Neutrophil (primary cell): Measurements from ENCODE around the gene MSH5.
"Not testable (repeated sequence)": the region's sequence is repeated elsewhere in the genome, so short reads cannot be mapped to it uniquely, and the experiment has no call there.

Experiments used
- H3K27ac ChIP-seq: fragments of 200-600 bp; sonication (generic); 2 replicates; pipeline ENCODE4 v1.5.1; 2016; ENCODE audit warnings: mild to moderate bottlenecking, moderate library complexity
- H3K27me3 ChIP-seq: fragments of 200-600 bp; sonication (generic); 2 replicates; pipeline ENCODE4 v1.6.0; 2016; ENCODE audit warnings: mild to moderate bottlenecking
- H3K36me3 ChIP-seq: fragments of 200-600 bp; sonication (generic); 2 replicates; pipeline ENCODE4 v1.5.1; 2017
- H3K4me1 ChIP-seq, 2 experiments: fragments of 200-600 bp in 1 of 2; sonication (generic) in 1 of 2; 1 replicate in 1 of 2; 2 replicates in 1 of 2; pipeline versions ENCODE4 v1.5.1 to v1.6.1; 2013 to 2016; ENCODE audit warnings: low read depth in 1 of 2, low read length in 1 of 2, mild to moderate bottlenecking in 1 of 2, moderate library complexity in 1 of 2; ENCODE audit not compliant: control insufficient read depth in 1 of 2, insufficient read depth in 1 of 2
- H3K4me3 ChIP-seq, 2 experiments: fragments of 200-600 bp in 1 of 2; sonication (generic) in 1 of 2; 1 replicate in 1 of 2; 2 replicates in 1 of 2; pipeline ENCODE4 v1.5.1; 2013 to 2016; ENCODE audit warnings: low read depth in 1 of 2, low read length in 1 of 2, mild to moderate bottlenecking in 1 of 2, moderate library complexity in 1 of 2
- H3K9me3 ChIP-seq: fragments of 200-600 bp; sonication (generic); 2 replicates; pipeline ENCODE4 v1.5.1; 2016
- CTCF ChIP-seq: fragments of 200-600 bp; sonication (generic); IDR thresholded peaks from 2 replicates; pipeline ENCODE4 v1.5.1; 2016; ENCODE audit warnings: antibody characterized with exemption

The MSH5 gene

GRCh38 chr6:31805939-31806469, 66.2 kb downstream of the MSH5 start:
- Histone ChIP-seq H3K36me3 (peaks cover 20% of the 10 kb centered on the region), H3K27ac (peak overlapping the region; percentile 87), H3K4me3 (peak overlapping the region; percentile 70 to 75), H3K27me3 (no peaks in the 10 kb centered on the region), H3K9me3 (no peaks in the 10 kb centered on the region), H3K4me1 (peaks cover 17 to 19% of the 10 kb centered on the region in 2 experiments)
- TF ChIP-seq CTCF = no peak

- Histone ChIP-seq H3K27me3 (no peaks in the 10 kb centered on the region), H3K4me3 (peak within 1 kb of the TSS; percentile 70 to 75), H3K9me3 (no peaks in the 10 kb centered on the region), H3K36me3 (peaks cover 27% of the 10 kb centered on the region), H3K27ac (peak within 1 kb of the TSS; percentile 87), H3K4me1 (peaks cover 17 to 19% of the 10 kb centered on the region in 2 experiments)
- TF ChIP-seq CTCF = peak; percentile 78
These were observed 66.9 kb downstream of the MSH5 start, which contains the start of gene LSM2 for GRCh38 chr6:31806470-31807272. Gene LSM2 (minus strand): TSS chr6:31806966. CDS start chr6:31806757, 209 bp downstream.

GRCh38 chr6:31808599-31808998, 68.8 kb downstream of the MSH5 start:
- H3K27me3 ChIP-seq, H3K27ac ChIP-seq, H3K9me3 ChIP-seq, H3K4me3 ChIP-seq: not testable (repeated sequence)
- Histone ChIP-seq H3K4me1 (peaks cover 36 to 38% of the 10 kb centered on the region in 2 experiments), H3K36me3 (peaks cover 28% of the 10 kb centered on the region)

GRCh38 chr6:31811645-31812044, 71.8 kb downstream of the MSH5 start:
- Histone ChIP-seq H3K9me3 (no peaks in the 10 kb centered on the region), H3K36me3 (peaks cover 28% of the 10 kb centered on the region), H3K4me3 (no peak overlapping the region), H3K27ac (no peak overlapping the region), H3K27me3 (no peaks in the 10 kb centered on the region), H3K4me1 (peaks cover 34 to 39% of the 10 kb centered on the region in 2 experiments)
- TF ChIP-seq CTCF = no peak
